ENCODE measurements around the gene FLT4. TPM values are rescaled to one million over a fixed set of nuclear protein-coding genes. Genes with fewer than 3 reads are reported as not detected.
A peak's percentile ranks its signal among the peaks of the same experiment; 100 is the strongest.

FLT4 gene
- total and polyA plus RNA-seq, 3 experiments from 2014 or later = 6.0 to 12.7 (median 8.2) TPM

DNA sequence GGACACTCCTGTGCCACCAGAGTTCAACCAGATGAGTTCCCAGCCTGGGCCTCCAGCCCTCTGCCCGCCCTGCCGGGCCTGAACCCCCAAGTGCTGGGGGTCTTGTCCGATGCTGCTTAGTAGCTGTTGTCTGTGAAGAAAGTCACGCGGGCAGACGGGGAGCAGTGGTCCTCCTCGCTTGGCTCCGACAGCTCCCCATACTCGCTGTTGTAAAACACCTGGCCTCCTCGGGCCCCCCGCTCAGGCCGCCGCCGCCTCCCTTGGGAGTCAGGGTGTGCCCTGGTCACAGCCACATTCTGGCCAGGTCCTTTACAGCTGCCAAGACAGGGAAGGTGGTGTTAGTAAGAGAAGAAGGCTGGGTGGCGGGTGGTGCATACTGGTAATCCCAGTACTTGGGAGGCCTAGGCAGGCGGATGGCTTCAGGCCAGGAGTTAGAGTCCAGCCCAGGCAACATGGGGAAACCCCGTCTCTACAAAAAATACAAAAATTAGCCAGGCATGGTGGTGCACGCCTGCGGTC, 46.3 kb downstream of the FLT4 start:
- H3K4me1 ChIP-seq (ENCODE audit: insufficient read depth, low read length) = no peaks in the 10 kb centered on the region
- ChIA-PET POLR2A (no interaction called here), CTCF (no interaction called here)
- Mint-ChIP-seq H3K9me3 (no peaks in the 10 kb centered on the region), H3K4me1 (peaks cover 0 to 8% (median 5%) of the 10 kb centered on the region in 3 donors), H3K4me3 (no peak overlapping the region), H3K36me3 (peaks cover 0 to 1% (median 0%) of the 10 kb centered on the region in 3 donors), H3K27ac (peak overlapping the region in 1 of 8 donors; percentile 63), H3K27me3 (peaks cover 0 to 2% of the 10 kb centered on the region in 2 donors)
- no peaks in the 10 kb centered on the region for H3K27me3 ChIP-seq (ENCODE audit: insufficient read depth, low read length, poor library complexity, severe bottlenecking)
- no peaks in the 10 kb centered on the region for H3K36me3 ChIP-seq (ENCODE audit: insufficient read depth, low read length)
- H3K27ac ChIP-seq (ENCODE audit: low read depth, low read length) = no peak overlapping the region
- no peaks in the 10 kb centered on the region for H3K9me3 ChIP-seq (ENCODE audit: low read length)
- no peak for DNase-seq
- H3K4me3 ChIP-seq (ENCODE audit: low read length) = no peak overlapping the region

GRCh38 chr5:180602481-180603075, 46.8 kb downstream of the FLT4 start:
- H3K9me3 Mint-ChIP-seq = no peaks in the 10 kb centered on the region
- H3K4me3 Mint-ChIP-seq = no peak overlapping the region
- H3K36me3 Mint-ChIP-seq = peaks cover 0 to 1% (median 0%) of the 10 kb centered on the region in 3 donors
- H3K27ac Mint-ChIP-seq = peak overlapping the region in 1 of 8 donors; percentile 63
- ChIA-PET POLR2A (no interaction called here), CTCF (no interaction called here)
- DNase-seq = no peak
- Histone ChIP-seq H3K27ac (ENCODE audit: low read depth, low read length) (no peak overlapping the region), H3K9me3 (ENCODE audit: low read length) (no peaks in the 10 kb centered on the region), H3K4me1 (ENCODE audit: insufficient read depth, low read length) (no peaks in the 10 kb centered on the region), H3K36me3 (ENCODE audit: insufficient read depth, low read length) (no peaks in the 10 kb centered on the region), H3K27me3 (ENCODE audit: insufficient read depth, low read length, poor library complexity, severe bottlenecking) (no peaks in the 10 kb centered on the region), H3K4me3 (ENCODE audit: low read length) (no peak overlapping the region)
- H3K4me1 Mint-ChIP-seq = peaks cover 0 to 8% (median 5%) of the 10 kb centered on the region in 3 donors
- H3K27me3 Mint-ChIP-seq = peaks cover 0 to 2% of the 10 kb centered on the region in 2 donors

GRCh38 chr5:180601591-180602480, 47.6 kb downstream of the FLT4 start:
- H3K27ac ChIP-seq (ENCODE audit: low read depth, low read length) = no peak overlapping the region
- Mint-ChIP-seq H3K4me3 (no peak overlapping the region), H3K4me1 (peaks cover 0 to 8% (median 5%) of the 10 kb centered on the region in 3 donors), H3K27ac (no peak overlapping the region), H3K36me3 (peaks cover 0 to 1% (median 0%) of the 10 kb centered on the region in 3 donors), H3K9me3 (no peaks in the 10 kb centered on the region), H3K27me3 (peaks cover 0 to 2% of the 10 kb centered on the region in 2 donors)
- CTCF ChIA-PET = no interaction called here
- no peaks in the 10 kb centered on the region for H3K36me3 ChIP-seq (ENCODE audit: insufficient read depth, low read length)
- no peak for DNase-seq
- H3K9me3 ChIP-seq (ENCODE audit: low read length) = no peaks in the 10 kb centered on the region
- no peaks in the 10 kb centered on the region for H3K27me3 ChIP-seq (ENCODE audit: insufficient read depth, low read length, poor library complexity, severe bottlenecking)
- no peaks in the 10 kb centered on the region for H3K4me1 ChIP-seq (ENCODE audit: insufficient read depth, low read length)
- POLR2A ChIA-PET = no interaction called here
- H3K4me3 ChIP-seq (ENCODE audit: low read length) = no peak overlapping the region

- Mint-ChIP-seq H3K4me3 (no peak overlapping the region), H3K27me3 (peaks cover 0 to 4% of the 10 kb centered on the region in 2 donors), H3K36me3 (no peaks in the 10 kb centered on the region), H3K27ac (peak overlapping the region in 1 of 8 donors; percentile 91), H3K9me3 (no peaks in the 10 kb centered on the region), H3K4me1 (peaks cover 0 to 1% (median 0%) of the 10 kb centered on the region in 3 donors)
- no peak for DNase-seq
- no peaks in the 10 kb centered on the region for H3K4me1 ChIP-seq (ENCODE audit: insufficient read depth, low read length)
- no peaks in the 10 kb centered on the region for H3K27me3 ChIP-seq (ENCODE audit: insufficient read depth, low read length, poor library complexity, severe bottlenecking)
- no peaks in the 10 kb centered on the region for H3K36me3 ChIP-seq (ENCODE audit: insufficient read depth, low read length)
- ChIA-PET POLR2A (no interaction called here), CTCF (no interaction called here)
- no peaks in the 10 kb centered on the region for H3K9me3 ChIP-seq (ENCODE audit: low read length)
- no peak overlapping the region for H3K27ac ChIP-seq (ENCODE audit: low read depth, low read length)
- no peak overlapping the region for H3K4me3 ChIP-seq (ENCODE audit: low read length)
These were observed 48.8 kb downstream of the FLT4 start for GRCh38 chr5:180600554-180601041.

GRCh38 chr5:180599981-180600553, 49.3 kb downstream of the FLT4 start:
- Mint-ChIP-seq H3K27ac (peak overlapping the region in 1 of 8 donors; percentile 91), H3K27me3 (peaks cover 0 to 4% of the 10 kb centered on the region in 2 donors), H3K9me3 (no peaks in the 10 kb centered on the region), H3K4me1 (no peaks in the 10 kb centered on the region), H3K4me3 (no peak overlapping the region), H3K36me3 (no peaks in the 10 kb centered on the region)
- ChIA-PET CTCF (no interaction called here), POLR2A (no interaction called here)
- H3K9me3 ChIP-seq (ENCODE audit: low read length) = no peaks in the 10 kb centered on the region
- no peaks in the 10 kb centered on the region for H3K27me3 ChIP-seq (ENCODE audit: insufficient read depth, low read length, poor library complexity, severe bottlenecking)
- H3K27ac ChIP-seq (ENCODE audit: low read depth, low read length) = no peak overlapping the region
- no peaks in the 10 kb centered on the region for H3K4me1 ChIP-seq (ENCODE audit: insufficient read depth, low read length)
- no peaks in the 10 kb centered on the region for H3K36me3 ChIP-seq (ENCODE audit: insufficient read depth, low read length)
- no peak for DNase-seq
- H3K4me3 ChIP-seq (ENCODE audit: low read length) = no peak overlapping the region

- Mint-ChIP-seq H3K4me1 (no peaks in the 10 kb centered on the region), H3K27ac (no peak overlapping the region), H3K27me3 (peaks cover 0 to 4% of the 10 kb centered on the region in 2 donors), H3K9me3 (no peaks in the 10 kb centered on the region), H3K36me3 (no peaks in the 10 kb centered on the region), H3K4me3 (no peak overlapping the region)
- ChIA-PET POLR2A (no interaction called here), CTCF (interaction anchor here (1.0 kb wide), 1 partner anchor 20 kb away, joined by 4 read pairs; no protein-coding TSS in a partner anchor)
- DNase-seq = no peak
- no peak overlapping the region for H3K4me3 ChIP-seq (ENCODE audit: low read length)
- H3K4me1 ChIP-seq (ENCODE audit: insufficient read depth, low read length) = no peaks in the 10 kb centered on the region
- H3K9me3 ChIP-seq (ENCODE audit: low read length) = no peaks in the 10 kb centered on the region
- no peaks in the 10 kb centered on the region for H3K36me3 ChIP-seq (ENCODE audit: insufficient read depth, low read length)
- no peak overlapping the region for H3K27ac ChIP-seq (ENCODE audit: low read depth, low read length)
- no peaks in the 10 kb centered on the region for H3K27me3 ChIP-seq (ENCODE audit: insufficient read depth, low read length, poor library complexity, severe bottlenecking)
These were observed 49.8 kb downstream of the FLT4 start for GRCh38 chr5:180599590-180599914.

GRCh38 chr5:180598797-180599589, 50.4 kb downstream of the FLT4 start:
- H3K27me3 Mint-ChIP-seq = peaks cover 0 to 4% of the 10 kb centered on the region in 2 donors
- H3K9me3 ChIP-seq (ENCODE audit: low read length) = no peaks in the 10 kb centered on the region
- no peak for DNase-seq
- H3K36me3 ChIP-seq (ENCODE audit: insufficient read depth, low read length) = no peaks in the 10 kb centered on the region
- H3K27me3 ChIP-seq (ENCODE audit: insufficient read depth, low read length, poor library complexity, severe bottlenecking) = no peaks in the 10 kb centered on the region
- H3K4me3 Mint-ChIP-seq = no peak overlapping the region
- H3K36me3 Mint-ChIP-seq = no peaks in the 10 kb centered on the region
- ChIA-PET POLR2A (interaction anchor here (0.7 kb wide), 1 partner anchor 73 kb away, joined by 3 read pairs; no protein-coding TSS in a partner anchor), CTCF (interaction anchor here (1.0 kb wide), 1 partner anchor 21 kb away, joined by 4 read pairs; no protein-coding TSS in a partner anchor)
- H3K27ac Mint-ChIP-seq = no peak overlapping the region
- no peak overlapping the region for H3K4me3 ChIP-seq (ENCODE audit: low read length)
- H3K4me1 ChIP-seq (ENCODE audit: insufficient read depth, low read length) = no peaks in the 10 kb centered on the region
- peaks cover 0 to 4% (median 0%) of the 10 kb centered on the region in 3 donors for H3K4me1 Mint-ChIP-seq
- H3K9me3 Mint-ChIP-seq = no peaks in the 10 kb centered on the region
- no peak overlapping the region for H3K27ac ChIP-seq (ENCODE audit: low read depth, low read length)
